T-cell (primary cell): ENCODE data around the gene ERC2. TPM values are rescaled to one million over a fixed set of nuclear protein-coding genes. Genes with fewer than 3 reads are reported as not detected.
"Not testable (repeated sequence)": the region's sequence is repeated elsewhere in the genome, so short reads cannot be mapped to it uniquely, and the experiment has no call there.

Source experiments
- ATAC-seq, 4 experiments: fragments of 200-7000 bp in 3 of 4; fragments of 150-1000 bp in 1 of 4; cut with Tn5 transposase; replicated peaks in 1 of 4; 1 replicate in 3 of 4; 2 replicates in 1 of 4; pipeline ENCODE4 v1.10.0; 2021; ENCODE audit warnings: moderate library complexity in 3 of 4, mild to moderate bottlenecking in 2 of 4, moderate number of reproducible peaks in 1 of 4
- CTCF ChIA-PET, 2 donors: fragments of 300-600 bp; sonication (Branson Sonifier 250); formaldehyde crosslinking; loops; one replicate each; lab custom pipeline; 2022; ENCODE audit warnings: antibody characterized with exemption in 2 of 2; lab: Charles Lee
- POLR2A ChIA-PET, 2 donors: fragments of 300-600 bp; sonication (Branson Sonifier 250); formaldehyde crosslinking; loops; one replicate each; lab custom pipeline; 2022; ENCODE audit warnings: antibody characterized with exemption in 2 of 2; lab: Charles Lee
- DNase-seq, 35 experiments: peaks; one replicate each; pipeline versions ENCODE4 v3.0.0 to v3.0.0-alpha.2; 2013 to 2023
- H3K27ac ChIP-seq: one replicate; pipeline ENCODE4 v1.5.1; 2013; ENCODE audit warnings: low read length
- H3K27me3 ChIP-seq, 2 experiments: replicated peaks in 1 of 2; 1 replicate in 1 of 2; 2 replicates in 1 of 2; pipeline versions ENCODE4 v1.6.1 to v1.7.0; 2013; ENCODE audit warnings: low read length in 1 of 2, mixed read lengths in 1 of 2; ENCODE audit not compliant: control insufficient read depth in 2 of 2, insufficient read depth in 2 of 2; ENCODE audit errors: extremely low read depth in 1 of 2
- H3K36me3 ChIP-seq, 2 donors: 1 replicate in 1 of 2; 2 replicates in 1 of 2; pipeline versions ENCODE4 v1.6.1 to v1.7.0; 2013; ENCODE audit warnings: low read length in 1 of 2; ENCODE audit not compliant: control insufficient read depth in 2 of 2, insufficient read depth in 1 of 2; ENCODE audit errors: extremely low read depth in 1 of 2
- H3K4me1 ChIP-seq, 2 experiments: 1 replicate in 1 of 2; 2 replicates in 1 of 2; pipeline versions ENCODE4 v1.6.1 to v1.7.0; 2013; ENCODE audit warnings: low read length in 2 of 2, mixed read lengths in 1 of 2; ENCODE audit not compliant: insufficient read depth in 2 of 2, control insufficient read depth in 1 of 2; ENCODE audit errors: extremely low read depth in 1 of 2
- H3K4me3 ChIP-seq, 2 donors: 1 replicate in 1 of 2; 2 replicates in 1 of 2; pipeline versions ENCODE4 v1.5.1 to v1.7.0; 2013; ENCODE audit warnings: mild to moderate bottlenecking in 2 of 2, low read length in 1 of 2, moderate library complexity in 1 of 2; ENCODE audit not compliant: control insufficient read depth in 1 of 2; ENCODE audit errors: extremely low read depth in 1 of 2
- H3K9me3 ChIP-seq: 2 replicates; pipeline ENCODE4 v1.7.0; 2013
- H3K27ac Mint-ChIP-seq, 2 donors: one replicate each; pipeline ENCODE4 v1.8.0; 2020 to 2021; ENCODE audit warnings: mild to moderate bottlenecking in 2 of 2, mixed read lengths in 2 of 2
- H3K27me3 Mint-ChIP-seq, 2 donors: one replicate each; pipeline ENCODE4 v1.8.0; 2021 to 2022; ENCODE audit warnings: mixed read lengths in 2 of 2
- H3K36me3 Mint-ChIP-seq: one replicate; pipeline ENCODE4 v1.8.0; 2021; ENCODE audit warnings: mixed read lengths
- H3K4me1 Mint-ChIP-seq, 3 donors: one replicate each; pipeline ENCODE4 v1.8.0; 2020 to 2022; ENCODE audit warnings: mixed read lengths in 3 of 3, mild to moderate bottlenecking in 1 of 3
- H3K4me3 Mint-ChIP-seq, 3 donors: one replicate each; pipeline ENCODE4 v1.8.0; 2020 to 2022; ENCODE audit warnings: mild to moderate bottlenecking in 3 of 3, mixed read lengths in 3 of 3, moderate library complexity in 3 of 3
- H3K9me3 Mint-ChIP-seq, 3 donors: one replicate each; pipeline ENCODE4 v1.8.0; 2020 to 2022; ENCODE audit warnings: mixed read lengths in 3 of 3
- WGBS: methylation state at CpG from one replicate; pipeline ENCODE4 v1.1.5; 2013; ENCODE audit warnings: missing lambda C conversion rate; ENCODE audit not compliant: insufficient coverage; 5-methylcytosine and 5-hydroxymethylcytosine counted together
- total RNA-seq, 35 experiments: library from RNA in 6 of 35; stranded (reverse) in 6 of 35; fragments of 120-200 nt in 1 of 35; gene quantifications; one replicate each; pipeline versions ENCODE4 v1.2.1 to v1.2.4 and lab custom pipeline; 2013 to 2026

ERC2 gene
- total RNA-seq, 5 donors from 2014 or later (not counting 1 experiment from before 2014, with no cell fraction given), result not detected

GRCh38 chr3:56277236-56277635, 191.0 kb downstream of the ERC2 start:
- POLR2A ChIA-PET, result no interaction called here
- 35% methylated on average over 1 of the region's 1 CpG for WGBS

GRCh38 chr3:56275120-56275519, 193.1 kb downstream of the ERC2 start:
- CTCF ChIA-PET, result no interaction called here
- no CpG with 5 or more reads among the region's 2 CpGs for WGBS
- Mint-ChIP-seq H3K4me1 (no peaks in the 10 kb centered on the region), H3K9me3 (peaks cover 2 to 7% (median 6%) of the 10 kb centered on the region in 3 donors), H3K4me3 (no peak overlapping the region), H3K27me3 (peaks cover 6 to 18% of the 10 kb centered on the region in 2 donors), H3K27ac (no peak overlapping the region), H3K36me3 (no peaks in the 10 kb centered on the region)
- H3K27me3 ChIP-seq, result peaks cover 0 to 2% of the 10 kb centered on the region in 2 experiments
- no peak overlapping the region for H3K27ac ChIP-seq
- POLR2A ChIA-PET, result no interaction called here
- H3K4me3 ChIP-seq, result no peak overlapping the region
- DNase-seq, result no peak
- no peaks in the 10 kb centered on the region for H3K36me3 ChIP-seq
- no peaks in the 10 kb centered on the region for H3K9me3 ChIP-seq
- no peaks in the 10 kb centered on the region for H3K4me1 ChIP-seq
- no peak for ATAC-seq

More at GRCh38 chr3:56277236-56277635, 191.0 kb downstream of the ERC2 start:
- no peak for ATAC-seq
- Mint-ChIP-seq H3K9me3 (peaks cover 2 to 7% (median 6%) of the 10 kb centered on the region in 3 donors), H3K36me3 (no peaks in the 10 kb centered on the region), H3K4me3 (no peak overlapping the region), H3K27ac (no peak overlapping the region), H3K27me3 (peaks cover 8 to 20% of the 10 kb centered on the region in 2 donors), H3K4me1 (no peaks in the 10 kb centered on the region)
- Histone ChIP-seq H3K27ac (no peak overlapping the region), H3K4me3 (no peak overlapping the region), H3K9me3 (no peaks in the 10 kb centered on the region), H3K36me3 (no peaks in the 10 kb centered on the region), H3K4me1 (no peaks in the 10 kb centered on the region), H3K27me3 (peaks cover 0 to 2% of the 10 kb centered on the region in 2 experiments)
- no peak for DNase-seq
- CTCF ChIA-PET, result no interaction called here

- Mint-ChIP-seq H3K4me3 (no peak overlapping the region), H3K36me3 (no peaks in the 10 kb centered on the region), H3K27ac (no peak overlapping the region), H3K9me3 (no peaks in the 10 kb centered on the region), H3K4me1 (no peaks in the 10 kb centered on the region), H3K27me3 (peaks cover 3 to 24% of the 10 kb centered on the region in 2 donors)
- Histone ChIP-seq H3K9me3 (no peaks in the 10 kb centered on the region), H3K4me1 (no peaks in the 10 kb centered on the region), H3K4me3 (no peak overlapping the region), H3K36me3 (no peaks in the 10 kb centered on the region), H3K27ac (no peak overlapping the region), H3K27me3 (no peaks in the 10 kb centered on the region)
- no CpG with 5 or more reads among the region's 4 CpGs for WGBS
- POLR2A ChIA-PET, result interaction anchor here in 1 of 2 donors (0.7 kb wide), 1 partner anchor 17 kb away, joined by 3 read pairs; no protein-coding TSS in a partner anchor
- DNase-seq, result no peak
- CTCF ChIA-PET, result no interaction called here
- no peak for ATAC-seq
Measured at GRCh38 chr3:56269755-56270535, 198.3 kb downstream of the ERC2 start.

- ChIA-PET CTCF (no interaction called here), POLR2A (interaction anchor here in 1 of 2 donors (0.6 to 0.7 kb wide), 2 partner anchors 16 to 1017 kb away, joined by 3 read pairs; no protein-coding TSS in a partner anchor)
Measured at GRCh38 chr3:56268616-56269383, 199.5 kb downstream of the ERC2 start.

GRCh38 chr3:56261852-56262251, 206.4 kb downstream of the ERC2 start:
- H3K36me3 Mint-ChIP-seq, H3K9me3 ChIP-seq, ATAC-seq, H3K4me3 Mint-ChIP-seq, H3K27ac ChIP-seq, H3K27me3 ChIP-seq, H3K36me3 ChIP-seq, DNase-seq, H3K27ac Mint-ChIP-seq, H3K9me3 Mint-ChIP-seq, POLR2A ChIA-PET, CTCF ChIA-PET, H3K4me1 Mint-ChIP-seq, H3K4me3 ChIP-seq, H3K4me1 ChIP-seq: not testable (repeated sequence)
- peaks cover 18 to 30% of the 10 kb centered on the region in 2 donors for H3K27me3 Mint-ChIP-seq
- WGBS, result no CpG with 5 or more reads among the region's 2 CpGs

More at GRCh38 chr3:56268616-56269383, 199.5 kb downstream of the ERC2 start:
- Mint-ChIP-seq H3K9me3 (no peaks in the 10 kb centered on the region), H3K4me1 (no peaks in the 10 kb centered on the region), H3K27ac (no peak overlapping the region), H3K36me3 (no peaks in the 10 kb centered on the region), H3K27me3 (peaks cover 7 to 27% of the 10 kb centered on the region in 2 donors), H3K4me3 (no peak overlapping the region)
- Histone ChIP-seq H3K27ac (no peak overlapping the region), H3K27me3 (no peaks in the 10 kb centered on the region), H3K4me3 (no peak overlapping the region), H3K36me3 (no peaks in the 10 kb centered on the region), H3K4me1 (no peaks in the 10 kb centered on the region), H3K9me3 (no peaks in the 10 kb centered on the region)
- ATAC-seq (no peak), DNase-seq (no peak)
- no CpG with 5 or more reads among the region's 4 CpGs for WGBS

GRCh38 chr3:56260262-56260661, 208.0 kb downstream of the ERC2 start:
- Histone ChIP-seq H3K27ac (no peak overlapping the region), H3K36me3 (no peaks in the 10 kb centered on the region), H3K4me1 (no peaks in the 10 kb centered on the region), H3K4me3 (no peak overlapping the region), H3K27me3 (peaks cover 0 to 7% of the 10 kb centered on the region in 2 experiments), H3K9me3 (no peaks in the 10 kb centered on the region)
- DNase-seq (no peak), ATAC-seq (no peak)
- ChIA-PET POLR2A (no interaction called here), CTCF (interaction anchor here in 1 of 2 donors (0.7 kb wide), 1 partner anchor 10 kb away, joined by 3 read pairs; no protein-coding TSS in a partner anchor)
- no peak overlapping the region for H3K4me3 Mint-ChIP-seq
- no peaks in the 10 kb centered on the region for H3K4me1 Mint-ChIP-seq
- no peaks in the 10 kb centered on the region for H3K36me3 Mint-ChIP-seq
- no peak overlapping the region for H3K27ac Mint-ChIP-seq
- no peaks in the 10 kb centered on the region for H3K9me3 Mint-ChIP-seq
- 67% methylated on average over 3 of the region's 5 CpGs for WGBS
- H3K27me3 Mint-ChIP-seq, result peaks cover 20 to 27% of the 10 kb centered on the region in 2 donors
